ENCODE results near the gene MRGPRD.

Gene MRGPRD, protein sequence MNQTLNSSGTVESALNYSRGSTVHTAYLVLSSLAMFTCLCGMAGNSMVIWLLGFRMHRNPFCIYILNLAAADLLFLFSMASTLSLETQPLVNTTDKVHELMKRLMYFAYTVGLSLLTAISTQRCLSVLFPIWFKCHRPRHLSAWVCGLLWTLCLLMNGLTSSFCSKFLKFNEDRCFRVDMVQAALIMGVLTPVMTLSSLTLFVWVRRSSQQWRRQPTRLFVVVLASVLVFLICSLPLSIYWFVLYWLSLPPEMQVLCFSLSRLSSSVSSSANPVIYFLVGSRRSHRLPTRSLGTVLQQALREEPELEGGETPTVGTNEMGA

DNA sequence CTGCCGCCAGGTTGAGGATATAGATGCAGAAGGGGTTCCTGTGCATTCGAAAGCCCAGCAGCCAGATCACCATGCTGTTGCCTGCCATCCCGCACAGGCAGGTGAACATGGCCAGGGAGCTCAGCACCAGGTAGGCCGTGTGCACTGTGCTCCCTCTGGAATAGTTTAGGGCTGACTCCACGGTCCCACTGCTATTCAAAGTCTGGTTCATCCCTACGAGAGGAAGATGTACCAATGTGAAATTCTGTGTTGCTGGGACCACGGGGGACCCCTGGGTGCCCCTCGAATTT, at the start of gene MRGPRD:
TSS of gene MRGPRD (minus strand) at position 211 of the 290 bp plus-strand sequence. CDS start at position 211, 0 bp downstream.
- no peak for DNase-seq

GRCh38 chr11:69030301-69030700, 49.5 kb upstream of the MRGPRD start:
- no peak for DNase-seq

- no peak for DNase-seq
These were observed 47.1 kb upstream of the MRGPRD start for GRCh38 chr11:69027704-69028372.

DNA sequence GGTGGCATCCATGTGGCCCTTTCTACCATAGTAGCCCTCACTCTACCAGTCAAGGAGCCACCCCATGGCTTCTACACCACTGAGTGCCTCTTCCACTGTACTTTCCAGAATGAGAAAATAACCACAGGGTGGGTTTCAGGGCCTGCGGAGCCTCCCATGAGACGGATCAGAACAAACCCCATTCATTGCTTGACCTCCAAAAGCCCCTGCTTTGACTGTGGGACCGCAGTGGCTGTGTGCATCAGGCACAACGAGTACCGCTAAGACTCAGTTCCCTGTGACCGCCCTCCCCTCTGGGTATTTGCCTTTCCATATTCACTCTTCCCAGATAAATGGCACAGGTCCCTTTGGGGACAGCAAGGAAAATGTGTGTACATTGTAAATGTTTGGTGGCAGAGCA, 43.7 kb upstream of the MRGPRD start:
- no peak for DNase-seq

GRCh38 chr11:69022260-69022659, 41.5 kb upstream of the MRGPRD start:
- DNase-seq = no peak

- DNase-seq = no peak
These were observed 38.1 kb upstream of the MRGPRD start for GRCh38 chr11:69018924-69019323.

DNA sequence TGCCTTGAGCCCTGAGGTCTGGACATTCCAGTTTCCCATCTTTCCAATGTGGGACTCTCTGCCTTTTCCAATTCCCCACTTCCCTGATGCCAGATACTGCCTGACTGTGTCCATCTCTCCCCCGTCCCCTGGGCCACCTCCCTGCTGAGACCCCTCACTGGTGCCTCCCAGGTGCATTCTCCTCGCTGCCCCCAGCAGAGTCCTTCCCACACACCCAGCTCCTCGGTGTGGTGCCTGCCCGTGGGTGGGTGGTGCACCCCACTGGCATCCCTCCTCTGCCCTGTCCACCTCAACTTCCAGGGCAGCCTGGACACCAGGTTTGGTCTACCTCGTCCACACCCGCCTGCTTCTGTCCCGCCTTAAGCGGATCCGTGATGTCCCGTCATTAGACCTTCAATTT, 37.2 kb upstream of the MRGPRD start:
- no peak for DNase-seq

GRCh38 chr11:69014898-69015549, 34.2 kb upstream of the MRGPRD start:
- DNase-seq = no peak

GRCh38 chr11:69014084-69014851, 33.5 kb upstream of the MRGPRD start:
- peak; percentile 66 for DNase-seq

DNA sequence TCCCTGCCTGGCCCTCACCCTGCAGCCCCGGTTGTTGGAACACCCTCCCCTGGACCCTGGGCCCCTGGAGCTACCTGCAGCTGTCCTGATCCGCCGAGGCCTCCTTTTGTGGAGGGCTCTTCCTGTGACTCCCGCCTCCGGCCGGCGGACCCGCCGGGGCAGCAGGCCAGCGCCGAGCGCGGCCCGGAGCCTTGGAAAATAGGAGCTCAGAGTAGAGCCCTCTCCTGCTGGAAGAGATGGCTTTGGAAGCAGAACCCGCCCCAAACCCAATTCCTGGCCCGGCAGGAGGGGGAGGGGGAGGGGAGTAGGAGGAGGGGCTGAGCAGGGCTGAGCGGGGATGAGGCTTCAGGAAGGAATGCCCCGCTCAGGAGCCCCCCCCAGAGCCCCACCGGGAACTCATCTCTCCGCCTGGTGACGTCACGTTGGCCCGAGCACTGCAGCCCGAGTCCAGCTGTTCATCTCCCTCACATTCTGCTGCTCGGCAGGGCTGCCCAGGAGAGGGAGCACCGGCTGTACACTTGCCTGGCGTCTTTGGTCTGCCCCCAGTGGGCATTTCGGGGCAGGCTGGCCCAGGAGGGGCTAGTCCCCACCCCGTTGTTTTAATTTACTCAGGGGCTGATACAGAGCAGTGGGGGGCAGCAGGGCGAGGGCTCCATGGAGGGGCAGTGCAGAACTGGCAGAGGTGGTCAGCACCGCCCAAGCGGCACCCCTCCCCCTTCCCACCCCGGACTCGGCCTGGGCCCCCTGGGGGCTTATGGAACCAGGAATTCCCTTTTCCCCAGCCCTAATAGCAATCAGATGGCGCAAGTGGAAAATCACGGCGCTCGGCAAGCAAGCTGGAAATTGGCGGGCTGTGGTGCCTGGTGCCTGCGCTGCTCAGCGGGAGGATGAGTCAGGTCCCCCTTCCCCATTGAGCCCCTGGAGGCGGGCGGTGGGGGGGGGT, 32.5 kb upstream of the MRGPRD start, which contains the start of gene MRGPRF:
TSS of gene MRGPRF (minus strand) at position 238 of the 943 bp plus-strand sequence. CDS start 3,345 bp downstream, outside the sequence.
- peak; percentile 42 for DNase-seq

DNA sequence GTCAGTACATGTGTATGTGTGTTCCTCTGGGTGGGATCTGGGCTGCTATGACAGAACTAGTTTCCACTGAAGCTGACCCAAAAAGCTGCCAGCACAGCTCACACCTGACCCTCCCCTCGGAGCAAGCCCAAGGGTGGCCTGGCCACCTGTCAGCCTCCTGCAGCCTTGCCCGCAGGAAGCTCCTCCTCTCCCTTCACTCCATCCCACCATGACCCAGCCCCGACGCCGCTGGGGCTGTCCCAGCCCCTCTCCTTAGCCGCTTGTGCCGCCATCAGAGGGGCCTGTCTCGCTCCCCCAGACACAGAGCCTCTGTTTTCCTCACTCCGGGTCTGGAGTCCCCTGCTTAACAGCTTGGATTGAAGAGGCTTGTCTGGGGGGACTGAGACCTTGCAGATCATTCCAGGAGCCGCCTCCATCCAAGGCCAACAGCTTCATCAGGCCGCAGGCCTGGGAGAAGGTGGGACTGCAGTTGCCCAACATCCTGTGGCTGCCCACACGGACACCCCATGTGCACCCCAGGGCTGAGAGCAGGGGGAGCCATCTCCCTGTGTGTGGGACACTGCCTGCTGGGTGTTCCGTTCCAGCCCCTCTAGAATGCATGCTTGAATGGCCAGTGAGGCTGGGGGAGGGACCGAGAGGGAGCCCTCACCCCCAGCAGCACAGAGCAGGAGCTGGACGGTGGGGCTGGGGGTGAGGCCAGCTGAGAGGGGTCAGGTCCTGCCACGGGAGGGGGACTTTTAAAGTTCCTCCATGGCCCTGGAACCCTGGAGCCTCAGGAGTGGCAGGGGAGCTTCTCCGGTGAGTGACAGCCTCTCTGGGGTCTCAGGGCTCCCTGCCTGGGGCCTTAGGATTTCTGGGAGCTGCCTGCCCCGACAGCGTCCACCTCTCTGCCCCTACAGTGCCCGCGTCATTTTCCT, 31.6 kb upstream of the MRGPRD start:
- no peak for DNase-seq

DNA sequence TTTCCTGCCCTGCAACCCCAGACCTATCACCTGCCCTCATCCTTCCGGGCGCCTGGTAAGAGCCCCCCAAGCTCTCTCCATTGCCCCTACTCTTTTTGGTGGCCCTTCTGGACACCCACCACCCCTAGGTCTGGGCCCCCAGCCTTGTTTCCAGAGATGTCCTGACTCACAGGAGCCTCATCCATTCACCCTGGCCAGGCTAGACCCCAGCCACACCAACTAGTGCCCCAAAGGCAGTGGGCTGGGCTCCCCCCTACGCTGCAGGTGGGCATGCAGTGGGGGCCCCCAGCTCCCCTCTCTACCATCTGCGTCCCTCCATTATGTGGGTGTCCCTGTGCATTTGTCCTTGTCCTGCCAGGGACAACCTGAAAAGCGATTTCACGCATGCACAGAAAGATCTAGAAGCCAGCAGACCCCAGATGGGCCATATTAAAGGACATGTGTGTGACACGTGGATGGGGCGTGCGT, 30.9 kb upstream of the MRGPRD start:
- DNase-seq = no peak

DNA sequence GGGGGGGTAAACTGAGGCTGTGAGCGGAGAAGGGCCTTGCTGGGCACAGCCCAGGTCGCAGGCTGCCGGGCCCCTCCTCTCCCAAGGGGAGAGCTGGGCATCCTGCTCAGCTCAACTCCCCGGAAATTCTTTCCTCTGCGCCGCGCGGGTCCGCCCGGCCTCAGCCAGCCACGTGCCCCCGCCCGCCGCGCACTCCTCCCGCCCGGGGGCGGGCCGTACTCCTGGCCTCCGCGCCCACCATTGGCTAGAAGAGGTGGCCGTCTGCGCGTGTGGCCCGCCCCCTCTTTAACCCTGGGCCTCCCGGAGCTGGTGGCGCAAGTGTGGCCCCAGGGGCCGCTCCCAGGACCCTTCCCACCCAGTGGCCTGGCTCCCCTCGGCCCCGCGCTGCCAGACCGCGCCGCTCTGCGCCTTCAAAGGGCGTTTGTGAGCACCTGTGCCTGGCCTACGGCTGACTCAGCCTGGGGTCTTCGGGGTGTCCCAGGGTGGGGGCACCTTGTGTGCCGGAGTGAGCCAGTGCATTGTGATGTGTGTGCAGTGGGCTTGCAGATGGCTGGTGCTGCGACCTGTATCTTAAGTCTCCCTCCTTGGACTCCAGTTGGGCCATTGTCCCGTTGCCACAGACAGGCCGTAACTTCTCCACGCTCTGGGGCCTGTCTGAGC, 30.3 kb upstream of the MRGPRD start:
- DNase-seq = peak; percentile 79

GRCh38 chr11:69010361-69010891, 29.6 kb upstream of the MRGPRD start:
- DNase-seq = peak; percentile 54

DNA sequence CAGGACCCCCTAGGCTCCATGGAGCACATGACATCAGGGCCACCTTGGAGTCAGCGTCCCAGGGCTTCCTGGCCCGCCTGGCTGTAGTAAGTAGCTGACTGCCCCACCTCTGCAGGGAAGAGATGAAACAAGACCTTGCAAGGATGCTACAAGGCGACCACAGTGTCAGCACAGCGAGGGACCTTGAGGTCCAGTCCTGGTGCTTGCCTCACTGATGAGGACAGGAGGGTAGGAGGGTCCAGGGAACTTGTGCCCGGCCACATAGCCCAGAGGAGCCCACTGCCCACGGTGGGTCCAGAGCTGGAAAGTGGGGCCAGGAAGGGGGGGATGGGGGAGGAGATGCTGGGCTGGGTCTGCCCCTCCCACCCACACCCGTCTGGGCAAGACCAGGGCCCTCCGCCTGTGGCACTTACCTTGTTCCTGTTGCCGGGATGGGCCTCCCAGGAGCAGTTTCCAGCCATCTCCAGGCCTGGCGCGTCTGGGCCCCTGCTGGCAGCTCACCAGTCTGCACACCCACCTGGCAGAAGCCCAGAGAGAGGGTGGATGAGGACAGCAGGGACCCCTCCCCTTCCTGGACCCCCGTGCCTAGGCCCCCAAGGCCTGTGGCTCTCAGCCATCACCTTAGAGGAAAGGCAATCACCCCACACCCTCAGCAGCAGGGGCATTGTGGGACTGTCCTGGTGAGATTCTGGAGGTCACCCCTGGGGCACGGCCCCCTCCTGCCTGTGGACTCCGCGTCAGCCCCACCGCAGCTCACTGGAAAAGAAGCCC, 28.8 kb upstream of the MRGPRD start:
- DNase-seq = no peak

- DNase-seq = no peak
These were observed 28.1 kb upstream of the MRGPRD start for GRCh38 chr11:69008737-69009440.

DNA sequence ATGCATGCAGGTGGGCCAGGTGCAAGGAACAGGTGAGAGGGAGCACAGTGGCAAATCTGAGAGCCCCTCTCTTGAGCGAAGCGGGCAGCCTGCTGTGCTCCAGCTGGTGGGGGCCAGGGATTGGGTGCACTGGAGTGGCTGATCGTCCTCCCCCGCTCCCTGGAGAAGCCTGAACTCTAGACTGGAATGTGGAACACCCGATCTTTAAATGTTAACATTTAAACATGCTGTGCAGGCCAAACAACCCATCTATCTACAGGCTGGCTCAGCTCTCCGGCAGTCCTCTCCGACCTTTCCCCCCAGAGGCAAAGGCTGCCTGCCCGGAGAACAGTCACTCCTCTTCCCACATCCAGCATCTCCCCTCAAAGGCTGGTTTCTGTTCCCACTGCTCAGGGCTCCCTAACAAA, 27.2 kb upstream of the MRGPRD start:
- DNase-seq = no peak

- no peak for DNase-seq
These were observed 26.0 kb upstream of the MRGPRD start for GRCh38 chr11:69006816-69007215.

Measured in DMS53 (cell line).